GM21526 (cell line): ENCODE results near the gene ARHGAP45.
"Not testable (repeated sequence)": the region's sequence is repeated elsewhere in the genome, so short reads cannot be mapped to it uniquely, and the experiment has no call there.

Source experiments
- ATAC-seq: cut with Tn5 transposase; IDR thresholded peaks from one replicate; pipeline ENCODE4 v1.9.1; 2021; ENCODE audit warnings: moderate library complexity; ENCODE audit not compliant: unreplicated experiment, low FRiP score

Gene ARHGAP45

GRCh38 chr19:1113030-1113985 is 46.3 kb downstream of the ARHGAP45 start:
- no peak for ATAC-seq

DNA sequence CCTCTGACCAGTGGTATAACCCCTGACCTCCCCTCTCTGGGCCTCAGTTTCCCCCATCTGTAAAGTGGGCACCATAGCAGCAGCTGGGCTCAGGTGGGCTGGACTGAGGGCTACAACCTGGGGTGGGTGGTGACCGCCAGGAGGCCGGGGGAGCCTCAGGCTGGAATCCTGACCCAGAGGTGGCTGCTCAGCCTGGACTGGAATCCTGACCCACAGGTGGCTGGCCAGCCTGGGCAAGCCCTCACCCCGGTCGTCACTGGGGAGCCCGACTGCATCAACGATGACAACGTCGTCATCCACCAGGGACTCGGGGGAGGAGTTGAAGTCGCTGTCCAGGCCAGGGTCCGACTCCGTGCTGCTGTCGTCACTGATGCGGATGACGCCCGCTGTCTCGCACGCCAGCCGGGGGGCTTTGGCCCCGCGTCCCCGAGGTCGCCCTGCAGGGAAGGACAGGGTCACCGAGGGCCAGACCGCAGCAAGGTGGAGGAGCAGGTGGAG is 47.1 kb downstream of the ARHGAP45 start:
- ATAC-seq = no peak

DNA sequence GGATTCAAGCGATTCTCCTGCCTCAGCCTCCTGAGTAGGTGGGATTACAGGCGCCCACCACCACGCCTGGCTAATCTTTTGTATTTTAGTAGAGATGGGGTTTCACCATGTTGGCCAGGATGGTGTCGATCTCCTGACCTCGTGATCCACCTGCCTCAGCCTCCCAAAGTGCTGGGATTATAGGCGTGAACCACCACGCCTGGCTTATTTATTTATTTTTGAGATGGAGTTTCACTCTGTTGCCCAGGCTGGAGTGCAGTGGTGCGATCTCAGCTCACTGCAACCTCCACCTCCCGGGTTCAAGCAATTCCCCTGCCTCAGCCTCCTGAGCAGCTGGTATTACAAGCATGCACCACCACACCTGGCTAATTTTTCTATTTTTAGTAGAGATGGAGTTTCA is 47.8 kb downstream of the ARHGAP45 start:
- ATAC-seq = not testable (repeated sequence)

GRCh38 chr19:1115646-1116420 is 48.9 kb downstream of the ARHGAP45 start:
- no peak for ATAC-seq

- no peak for ATAC-seq
These were observed 50.0 kb downstream of the ARHGAP45 start for GRCh38 chr19:1116726-1117581.

GRCh38 chr19:1117654-1118053 is 50.7 kb downstream of the ARHGAP45 start:
- no peak for ATAC-seq

- ATAC-seq = no peak
These were observed 52.0 kb downstream of the ARHGAP45 start for GRCh38 chr19:1118999-1119398.

GRCh38 chr19:1119475-1120217 is 52.7 kb downstream of the ARHGAP45 start:
- ATAC-seq = no peak

DNA sequence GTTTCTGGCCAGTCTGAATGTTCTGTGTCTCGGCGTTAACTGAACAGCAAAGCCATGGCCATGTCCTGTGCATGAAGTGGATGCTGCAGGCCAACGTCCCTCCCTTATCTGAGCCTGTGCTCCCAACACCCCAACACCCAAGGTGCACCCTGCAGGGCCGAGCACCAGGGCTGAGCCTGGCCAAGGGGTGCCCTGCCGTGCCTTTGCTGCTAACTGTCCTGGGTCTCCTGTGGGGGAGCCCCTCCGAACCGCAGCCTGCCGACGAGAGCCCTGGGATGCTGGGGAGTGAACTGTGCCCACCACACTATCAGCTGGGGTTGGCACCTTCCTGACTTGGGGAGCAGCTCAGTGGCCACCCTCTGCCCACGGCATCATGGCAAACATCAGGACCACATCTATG is 54.4 kb downstream of the ARHGAP45 start:
- ATAC-seq = no peak

GRCh38 chr19:1122021-1122971 is 55.3 kb downstream of the ARHGAP45 start:
- ATAC-seq = no peak

- no peak for ATAC-seq
These were observed 56.0 kb downstream of the ARHGAP45 start for GRCh38 chr19:1122972-1123363.

DNA sequence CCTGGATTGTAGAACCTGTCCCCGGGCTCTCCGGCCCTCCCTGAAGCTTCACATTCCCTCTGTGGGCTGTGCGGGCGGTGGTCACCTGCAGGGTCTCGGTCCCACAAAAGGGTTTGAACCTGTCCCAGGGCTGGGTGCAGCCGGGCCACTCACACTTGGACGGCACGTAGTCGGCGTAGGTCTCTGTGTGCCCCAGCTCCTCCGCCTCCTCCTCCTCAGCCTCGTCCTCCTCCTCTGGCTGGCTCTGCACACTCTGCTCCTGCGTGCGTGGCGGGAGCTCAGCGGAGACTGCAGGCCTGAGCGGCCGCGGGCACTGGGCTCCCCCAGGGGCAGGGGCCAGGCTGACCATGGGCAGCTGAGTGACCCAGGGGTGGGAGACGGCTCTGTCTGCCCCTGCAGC is 56.4 kb downstream of the ARHGAP45 start:
- ATAC-seq = no peak

- no peak for ATAC-seq
These were observed 57.1 kb downstream of the ARHGAP45 start for GRCh38 chr19:1123885-1124677.

- ATAC-seq = no peak
These were observed 58.9 kb downstream of the ARHGAP45 start for GRCh38 chr19:1125601-1126467.

DNA sequence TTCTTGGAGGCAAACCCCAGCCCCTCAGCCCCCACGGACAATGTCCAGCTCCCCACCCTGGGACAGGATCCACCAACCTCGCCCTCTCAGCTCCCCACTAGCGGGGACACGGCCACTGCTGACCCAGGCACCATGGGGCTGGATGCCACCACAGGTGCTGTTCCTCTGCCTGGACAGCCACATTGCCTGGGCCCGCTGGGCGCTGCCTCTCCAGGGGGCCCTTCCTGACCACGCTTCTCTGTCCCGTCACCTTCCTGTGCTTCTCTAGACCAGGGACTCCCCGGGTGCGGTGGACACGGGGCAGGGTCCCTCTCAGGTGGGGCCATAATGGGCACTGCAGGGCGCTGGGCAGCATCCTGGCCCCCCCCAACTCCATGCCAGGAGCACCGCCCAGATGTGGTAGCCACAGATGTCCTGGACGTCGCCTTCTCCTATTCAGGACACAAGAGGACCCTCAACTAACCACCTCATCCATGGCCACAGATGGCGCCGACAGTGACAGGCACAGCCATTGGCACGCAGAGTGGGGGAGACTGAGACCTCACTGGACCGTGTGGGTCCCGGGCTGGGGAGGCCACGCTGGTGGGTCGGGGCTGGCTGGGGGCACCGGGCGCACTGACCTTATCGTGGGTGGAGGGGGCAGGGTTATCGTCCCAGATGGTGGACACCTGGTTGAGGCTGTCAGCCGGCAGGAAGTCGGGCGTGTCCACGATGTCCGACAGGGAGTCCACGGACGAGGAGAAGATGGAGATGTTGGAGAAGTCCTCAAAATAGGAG is 60.2 kb downstream of the ARHGAP45 start:
- ATAC-seq = no peak

DNA sequence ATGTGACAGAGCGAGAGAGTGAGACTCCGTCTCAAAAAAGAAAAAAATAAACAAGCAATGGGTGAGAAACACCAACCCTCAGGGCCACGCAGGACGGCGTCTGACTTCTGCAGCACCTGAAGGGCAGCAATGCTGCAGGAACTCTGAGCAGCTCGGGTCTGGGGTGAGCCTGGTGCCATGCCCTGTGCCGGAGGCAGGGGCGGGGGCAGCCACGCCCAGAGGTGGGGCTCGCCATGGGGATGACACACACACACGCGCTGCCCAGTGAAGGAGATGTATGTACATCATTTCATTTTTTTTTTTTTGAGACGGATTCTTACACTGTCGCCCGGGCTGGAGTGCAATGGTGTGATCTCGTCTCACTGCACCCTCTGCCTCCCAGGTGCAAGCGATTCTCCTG is 61.1 kb downstream of the ARHGAP45 start:
- no peak for ATAC-seq
